ENCODE measurements around the gene CDKAL1. TPM values are rescaled to one million over a fixed set of nuclear protein-coding genes. Genes with fewer than 3 reads are reported as not detected.

The CDKAL1 gene
- total and polyA plus RNA-seq, 8 donors = 3.4 to 36.7 (median 10.4) TPM

DNA sequence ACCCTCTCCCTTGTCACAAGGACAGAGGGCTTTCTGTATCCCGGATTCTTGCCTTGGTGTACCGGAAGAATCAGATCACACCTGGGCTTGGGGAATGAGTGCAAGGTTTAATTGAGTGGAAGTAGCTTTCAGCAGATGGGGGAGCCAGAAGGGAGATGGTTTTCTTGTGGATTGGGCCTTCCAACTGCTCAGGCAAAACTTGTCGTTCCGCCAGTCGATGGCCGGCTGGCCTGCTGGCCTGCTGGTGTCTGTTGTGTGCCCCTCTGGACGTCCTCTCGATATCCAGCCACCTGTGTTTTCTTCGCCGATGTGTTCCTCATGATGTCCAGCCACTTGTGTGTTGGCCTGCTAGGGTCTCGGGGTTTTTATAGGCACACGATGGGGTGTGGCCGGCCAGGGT, 168.1 kb downstream of the CDKAL1 start:
- intact Hi-C loops (cut with DNase I; ENCODE audit: low total_unique reads) = no loop called here
- Histone ChIP-seq H3K4me1 (peaks cover 8 to 50% (median 18%) of the 10 kb centered on the region in 4 donors), H3K9me3 (no peaks in the 10 kb centered on the region), H3K27me3 (no peaks in the 10 kb centered on the region), H3K36me3 (no peaks in the 10 kb centered on the region), H3K4me3 (no peak overlapping the region), H3K27ac (no peak overlapping the region)
- TF ChIP-seq POLR2A (IDR thresholded peaks at IDR 0.05) = no peak
- no peak for TF ChIP-seq EP300 (IDR thresholded peaks at IDR 0.05)
- TF ChIP-seq POLR2AphosphoS5 (IDR thresholded peaks at IDR 0.05) = no peak
- TF ChIP-seq, protein P1, sequence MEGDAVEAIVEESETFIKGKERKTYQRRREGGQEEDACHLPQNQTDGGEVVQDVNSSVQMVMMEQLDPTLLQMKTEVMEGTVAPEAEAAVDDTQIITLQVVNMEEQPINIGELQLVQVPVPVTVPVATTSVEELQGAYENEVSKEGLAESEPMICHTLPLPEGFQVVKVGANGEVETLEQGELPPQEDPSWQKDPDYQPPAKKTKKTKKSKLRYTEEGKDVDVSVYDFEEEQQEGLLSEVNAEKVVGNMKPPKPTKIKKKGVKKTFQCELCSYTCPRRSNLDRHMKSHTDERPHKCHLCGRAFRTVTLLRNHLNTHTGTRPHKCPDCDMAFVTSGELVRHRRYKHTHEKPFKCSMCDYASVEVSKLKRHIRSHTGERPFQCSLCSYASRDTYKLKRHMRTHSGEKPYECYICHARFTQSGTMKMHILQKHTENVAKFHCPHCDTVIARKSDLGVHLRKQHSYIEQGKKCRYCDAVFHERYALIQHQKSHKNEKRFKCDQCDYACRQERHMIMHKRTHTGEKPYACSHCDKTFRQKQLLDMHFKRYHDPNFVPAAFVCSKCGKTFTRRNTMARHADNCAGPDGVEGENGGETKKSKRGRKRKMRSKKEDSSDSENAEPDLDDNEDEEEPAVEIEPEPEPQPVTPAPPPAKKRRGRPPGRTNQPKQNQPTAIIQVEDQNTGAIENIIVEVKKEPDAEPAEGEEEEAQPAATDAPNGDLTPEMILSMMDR (IDR thresholded peaks at IDR 0.05) = no peak
- 96 to 99% (median 97%) methylated on average over 12 to 13 of the region's 13 CpGs for WGBS, 5 donors
- no peak for DNase-seq

DNA sequence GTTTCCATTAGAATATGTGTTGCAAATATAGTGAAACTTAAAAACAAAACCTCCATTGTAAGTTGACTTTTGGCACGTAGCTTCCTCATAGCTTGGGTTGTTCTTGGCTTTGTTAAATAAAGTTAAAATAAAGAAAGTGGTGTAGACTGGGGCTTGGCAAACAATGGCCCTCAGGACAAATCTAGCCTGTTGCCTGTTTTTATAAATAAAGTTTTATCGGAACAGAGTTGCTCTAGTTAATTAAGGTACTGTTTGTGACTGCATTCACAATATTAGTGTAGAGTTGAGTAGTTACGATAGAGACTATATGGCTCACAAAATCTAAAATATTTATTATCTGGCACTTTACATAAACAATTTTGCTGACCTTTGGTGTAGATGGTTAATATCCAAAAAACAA, 168.8 kb downstream of the CDKAL1 start:
- TF ChIP-seq POLR2A (IDR thresholded peaks at IDR 0.05) = no peak
- no peak for TF ChIP-seq EP300 (IDR thresholded peaks at IDR 0.05)
- intact Hi-C loops (cut with DNase I; ENCODE audit: low total_unique reads) = no loop called here
- H3K4me1 ChIP-seq = peaks cover 10 to 53% (median 21%) of the 10 kb centered on the region in 4 donors
- H3K9me3 ChIP-seq = no peaks in the 10 kb centered on the region
- no peak for DNase-seq
- 81 to 89% (median 86%) methylated on average over 3 of the region's 3 CpGs for WGBS, 5 donors
- no peaks in the 10 kb centered on the region for H3K27me3 ChIP-seq
- no peak overlapping the region for H3K4me3 ChIP-seq
- H3K36me3 ChIP-seq = no peaks in the 10 kb centered on the region
- no peak overlapping the region for H3K27ac ChIP-seq

DNA sequence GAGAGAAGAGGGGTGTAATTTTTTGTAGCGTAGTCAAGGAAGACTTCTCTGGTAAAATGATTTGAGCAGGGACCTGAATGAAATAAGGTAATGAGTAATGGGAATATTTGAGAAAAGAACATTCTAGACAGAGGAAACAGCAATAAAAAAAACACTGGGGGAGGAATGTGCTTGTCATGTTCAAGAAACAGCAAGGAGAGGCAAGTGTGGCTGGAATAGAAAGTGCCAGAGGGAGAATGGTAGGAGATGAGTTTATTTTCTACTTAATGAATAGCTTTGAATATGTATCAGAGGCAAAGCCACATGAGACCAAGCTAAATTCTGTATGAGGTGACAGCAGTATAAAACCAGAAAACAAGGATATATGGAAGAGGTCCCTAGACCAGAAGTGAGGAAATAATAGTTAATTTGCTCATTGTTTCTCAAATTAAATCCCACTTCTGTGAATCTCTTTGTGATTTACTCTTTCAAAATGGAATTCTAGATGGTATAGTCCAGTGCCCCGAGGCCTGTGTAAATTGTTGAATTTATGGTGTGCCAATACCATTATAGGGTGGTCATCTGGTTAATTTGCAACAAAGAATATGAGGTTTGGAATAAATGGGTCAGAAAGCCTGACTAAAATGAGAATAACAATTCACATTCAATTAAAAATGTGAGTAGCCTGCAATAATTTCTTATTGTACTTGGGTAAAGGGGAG, 170.2 kb downstream of the CDKAL1 start:
- Histone ChIP-seq H3K27me3 (no peaks in the 10 kb centered on the region), H3K36me3 (no peaks in the 10 kb centered on the region), H3K27ac (no peak overlapping the region), H3K4me1 (peaks cover 6 to 59% (median 23%) of the 10 kb centered on the region in 4 donors), H3K4me3 (no peak overlapping the region), H3K9me3 (no peaks in the 10 kb centered on the region)
- WGBS, 5 donors = 82 to 89% (median 84%) methylated on average over 2 of the region's 2 CpGs
- no peak for DNase-seq
- intact Hi-C loops (cut with DNase I; ENCODE audit: low total_unique reads) = no loop called here
- TF ChIP-seq EP300 (IDR thresholded peaks at IDR 0.05) = no peak
- no peak for TF ChIP-seq POLR2AphosphoS5 (IDR thresholded peaks at IDR 0.05)
- TF ChIP-seq, protein P1 (IDR thresholded peaks at IDR 0.05) = no peak
- no peak for TF ChIP-seq POLR2A (IDR thresholded peaks at IDR 0.05)

DNA sequence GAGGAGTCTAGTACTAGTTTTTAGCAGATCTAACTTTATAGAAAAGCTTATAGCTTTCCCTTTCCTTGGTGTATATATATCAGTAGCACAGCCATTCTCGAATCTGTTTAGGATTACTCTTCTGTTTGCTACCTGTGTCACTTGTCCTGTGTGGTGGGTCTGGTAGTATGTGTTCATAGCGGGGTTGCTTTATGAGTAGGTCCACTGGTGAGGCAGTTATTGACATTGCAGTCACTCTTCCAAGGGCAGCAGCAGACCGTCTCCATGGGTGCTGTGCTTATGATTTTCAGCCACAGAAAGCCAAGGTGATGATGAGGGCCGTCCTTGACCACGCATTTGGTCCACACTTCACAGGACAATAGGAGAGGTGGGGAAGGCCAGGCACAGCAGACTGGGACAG, 171.5 kb downstream of the CDKAL1 start:
- WGBS, 5 donors = 72 to 90% (median 76%) methylated on average over 5 of the region's 5 CpGs
- intact Hi-C loops (cut with DNase I; ENCODE audit: low total_unique reads) = no loop called here
- no peaks in the 10 kb centered on the region for H3K9me3 ChIP-seq
- TF ChIP-seq POLR2AphosphoS5 (IDR thresholded peaks at IDR 0.05) (no peak), EP300 (IDR thresholded peaks at IDR 0.05) (no peak), POLR2A (IDR thresholded peaks at IDR 0.05) (no peak)
- TF ChIP-seq, protein P1 (IDR thresholded peaks at IDR 0.05) = no peak
- H3K27me3 ChIP-seq = no peaks in the 10 kb centered on the region
- DNase-seq = no peak
- no peak overlapping the region for H3K4me3 ChIP-seq
- peaks cover 6 to 54% (median 20%) of the 10 kb centered on the region in 4 donors for H3K4me1 ChIP-seq
- peak overlapping the region in 2 of 5 donors; percentile 22 to 46 for H3K27ac ChIP-seq
- H3K36me3 ChIP-seq = no peaks in the 10 kb centered on the region
